Esophagus squamous epithelium (tissue), 5 donors: ENCODE measurements around the gene TMED8. TPM values are rescaled to one million over a fixed set of nuclear protein-coding genes. Genes with fewer than 3 reads are reported as not detected.

Experiments used
- DNase-seq: peaks from one replicate; lab custom pipeline; 2025; lab: John Stamatoyannopoulos, UW
- H3K27ac ChIP-seq, 4 donors: fragments of 200-600 bp; sonication (generic); one replicate each; pipeline ENCODE4 v1.5.1; 2016 to 2019; ENCODE audit warnings: mild to moderate bottlenecking in 1 of 4
- H3K27me3 ChIP-seq, 4 donors: fragments of 200-600 bp; sonication (generic); 1 replicate in 3 of 4; 2 replicates in 1 of 4; pipeline versions ENCODE4 v1.5.1 to v1.6.0; 2017 to 2021; ENCODE audit warnings: antibody characterized with exemption in 1 of 4
- H3K36me3 ChIP-seq, 3 donors: fragments of 200-600 bp; sonication (generic); one replicate each; pipeline ENCODE4 v1.5.1; 2016 to 2019
- H3K4me1 ChIP-seq, 3 donors: fragments of 200-600 bp; sonication (generic); one replicate each; pipeline ENCODE4 v1.5.1; 2017 to 2019
- H3K4me3 ChIP-seq, 4 donors: fragments of 200-600 bp; sonication (generic); 1 replicate in 3 of 4; 2 replicates in 1 of 4; pipeline ENCODE4 v1.5.1; 2016 to 2019; ENCODE audit warnings: mild to moderate bottlenecking in 2 of 4, moderate library complexity in 1 of 4
- H3K9me3 ChIP-seq, 3 donors: fragments of 200-600 bp; sonication (generic); one replicate each; pipeline ENCODE4 v1.5.1; 2016 to 2019
- POLR2A ChIP-seq, 4 donors: fragments of 450-650 bp; IDR thresholded peaks; one replicate each; pipeline ENCODE4 v1.6.1; 2017; ENCODE audit warnings: antibody characterized with exemption in 4 of 4, mild to moderate bottlenecking in 4 of 4, moderate library complexity in 3 of 4
- WGBS, 2 donors: methylation state at CpG; one replicate each; pipeline ENCODE4 v1.1.5; 2018; 5-methylcytosine and 5-hydroxymethylcytosine counted together
- intact Hi-C: fragments of 100-400 bp; cut with DNase I; formaldehyde crosslinking; loops from one replicate; pipeline ENCODE4 v1.15.0; 2022
- total RNA-seq, 4 donors: library from RNA; depleted of rRNA; stranded (reverse); fragments of >200 nt; gene quantifications; one replicate each; pipeline ENCODE4 v1.1.0, GENCODE V29; 2016
- TF ChIP-seq, protein P1 (sequence below), 6 experiments: fragments of 450-650 bp in 4 of 6; fragments of 200-600 bp in 2 of 6; sonication (generic) in 2 of 6; IDR thresholded peaks; one replicate each; pipeline ENCODE4 v1.5.1; 2016 to 2019; ENCODE audit warnings: antibody characterized with exemption in 6 of 6, mild to moderate bottlenecking in 4 of 6, moderate library complexity in 4 of 6
- donor health status: DM: yes; HTN: yes; CAD: no.

The TMED8 gene
- total RNA-seq, 4 donors from 2014 or later = 4.4 to 9.3 (median 8.0) TPM

DNA sequence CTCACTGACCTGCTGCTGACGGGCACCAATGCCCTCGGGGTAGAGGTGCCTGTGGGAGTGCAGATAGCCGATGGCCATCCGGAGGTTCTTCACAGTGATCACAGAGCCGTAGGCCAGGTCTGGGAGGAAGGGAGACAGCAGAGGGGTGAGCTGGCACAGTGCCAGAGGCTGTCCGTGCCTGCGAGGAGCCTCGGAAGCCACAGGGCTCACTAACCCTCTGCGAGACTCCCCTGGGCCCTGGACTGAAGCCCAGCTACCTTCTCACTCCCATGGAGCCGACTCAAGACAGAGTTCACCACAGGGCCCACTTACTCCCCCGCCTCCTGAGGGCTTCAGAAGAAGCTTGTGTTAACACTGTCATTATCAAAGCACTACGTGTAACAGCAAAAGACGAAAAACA is 80.7 kb downstream of the TMED8 start:
- Histone ChIP-seq H3K36me3 (peaks cover 0 to 71% (median 14%) of the 10 kb centered on the region in 3 donors), H3K27ac (no peak overlapping the region), H3K9me3 (no peaks in the 10 kb centered on the region), H3K27me3 (no peaks in the 10 kb centered on the region), H3K4me3 (no peak overlapping the region), H3K4me1 (peaks cover 0 to 1% (median 0%) of the 10 kb centered on the region in 3 donors)
- DNase-seq = no peak
- intact Hi-C loops = no loop called here
- WGBS, 2 donors = 78 to 90% methylated on average over 9 of the region's 13 CpGs
- TF ChIP-seq, protein P1, sequence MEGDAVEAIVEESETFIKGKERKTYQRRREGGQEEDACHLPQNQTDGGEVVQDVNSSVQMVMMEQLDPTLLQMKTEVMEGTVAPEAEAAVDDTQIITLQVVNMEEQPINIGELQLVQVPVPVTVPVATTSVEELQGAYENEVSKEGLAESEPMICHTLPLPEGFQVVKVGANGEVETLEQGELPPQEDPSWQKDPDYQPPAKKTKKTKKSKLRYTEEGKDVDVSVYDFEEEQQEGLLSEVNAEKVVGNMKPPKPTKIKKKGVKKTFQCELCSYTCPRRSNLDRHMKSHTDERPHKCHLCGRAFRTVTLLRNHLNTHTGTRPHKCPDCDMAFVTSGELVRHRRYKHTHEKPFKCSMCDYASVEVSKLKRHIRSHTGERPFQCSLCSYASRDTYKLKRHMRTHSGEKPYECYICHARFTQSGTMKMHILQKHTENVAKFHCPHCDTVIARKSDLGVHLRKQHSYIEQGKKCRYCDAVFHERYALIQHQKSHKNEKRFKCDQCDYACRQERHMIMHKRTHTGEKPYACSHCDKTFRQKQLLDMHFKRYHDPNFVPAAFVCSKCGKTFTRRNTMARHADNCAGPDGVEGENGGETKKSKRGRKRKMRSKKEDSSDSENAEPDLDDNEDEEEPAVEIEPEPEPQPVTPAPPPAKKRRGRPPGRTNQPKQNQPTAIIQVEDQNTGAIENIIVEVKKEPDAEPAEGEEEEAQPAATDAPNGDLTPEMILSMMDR (IDR thresholded peaks at IDR 0.05) = no peak
- TF ChIP-seq POLR2A (IDR thresholded peaks at IDR 0.05) = no peak

DNA sequence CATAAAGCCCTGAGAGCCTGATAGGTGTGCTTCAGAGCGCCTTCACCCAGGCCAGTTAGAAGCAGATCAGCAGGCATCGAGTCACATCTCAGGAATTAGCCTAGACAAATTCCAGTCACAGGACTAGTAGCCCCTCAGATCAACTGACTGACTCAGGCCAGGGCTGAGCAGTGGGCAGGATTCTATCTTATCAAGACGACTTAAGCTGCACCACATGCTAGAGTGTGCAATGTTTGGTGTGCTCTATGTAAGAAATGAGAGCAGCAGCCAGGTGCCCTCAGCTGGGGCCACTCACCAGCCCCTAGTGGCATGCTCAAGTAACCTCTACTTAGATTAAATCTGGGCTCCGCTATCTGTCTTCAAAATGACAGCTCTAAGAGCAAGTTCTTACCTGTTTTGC is 86.2 kb downstream of the TMED8 start:
- Histone ChIP-seq H3K4me3 (no peak overlapping the region), H3K4me1 (no peaks in the 10 kb centered on the region), H3K9me3 (no peaks in the 10 kb centered on the region), H3K27me3 (no peaks in the 10 kb centered on the region), H3K36me3 (peaks cover 3 to 73% (median 5%) of the 10 kb centered on the region in 3 donors), H3K27ac (no peak overlapping the region)
- DNase-seq = no peak
- 67 to 90% methylated on average over 3 to 4 of the region's 4 CpGs for WGBS, 2 donors
- TF ChIP-seq POLR2A (IDR thresholded peaks at IDR 0.05) = no peak
- TF ChIP-seq, protein P1 (IDR thresholded peaks at IDR 0.05) = no peak
- intact Hi-C loops = no loop called here

DNA sequence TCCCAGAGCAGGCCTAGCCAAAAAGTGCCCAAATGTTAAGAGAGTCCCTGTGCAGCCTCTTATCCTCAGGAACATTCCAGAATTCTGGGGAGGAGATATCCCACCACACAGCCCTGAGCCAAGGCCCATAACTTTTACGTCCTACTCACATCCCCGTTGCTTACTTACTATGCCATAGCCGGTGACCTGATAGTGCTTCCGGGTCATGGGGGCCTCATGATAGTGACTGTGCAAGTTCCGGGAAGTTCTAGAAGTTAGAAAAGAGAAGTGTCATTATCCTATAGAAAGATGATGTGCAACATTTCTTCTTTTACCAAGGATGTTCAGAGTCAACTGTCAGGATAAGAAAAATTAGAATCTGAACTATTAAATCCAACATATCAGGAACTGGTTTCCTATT is 90.3 kb downstream of the TMED8 start:
- Histone ChIP-seq H3K36me3 (peaks cover 5 to 91% (median 10%) of the 10 kb centered on the region in 3 donors), H3K27me3 (no peaks in the 10 kb centered on the region)

More for the DNA sequence above, 90.3 kb downstream of the TMED8 start:
- DNase-seq = no peak
- Histone ChIP-seq H3K4me3 (no peak overlapping the region), H3K4me1 (no peaks in the 10 kb centered on the region), H3K27ac (no peak overlapping the region), H3K9me3 (no peaks in the 10 kb centered on the region)
- intact Hi-C loops = no loop called here
- WGBS, 2 donors = 89 to 96% methylated on average over 4 to 5 of the region's 5 CpGs
- TF ChIP-seq POLR2A (IDR thresholded peaks at IDR 0.05) = no peak
- TF ChIP-seq, protein P1 (IDR thresholded peaks at IDR 0.05) = no peak

Other genes with a start within 250 kb of the TMED8 start
- not detected for gene ZDHHC22, start 235.3 kb downstream of the TMED8 start, total RNA-seq
- 10 to 100 TPM in 1 of 4 donors, 1 to 10 TPM in 3; 5.2 to 18.6 (median 9.8) TPM for gene TMEM63C, start 195.3 kb downstream of the TMED8 start, total RNA-seq
- gene NGB, start 105.9 kb downstream of the TMED8 start, total RNA-seq = not detected
- 10 to 100 TPM in 1 of 4 donors, 1 to 10 TPM in 3; 7.3 to 16.0 (median 8.4) TPM for gene POMT2, start 56.2 kb downstream of the TMED8 start, total RNA-seq
- gene GSTZ1, start 56.1 kb downstream of the TMED8 start, total RNA-seq = 10 to 100 TPM; 22.0 to 44.4 (median 28.1) TPM
- under 1 TPM; 0.12 to 0.48 (median 0.40) TPM for gene SAMD15, start 285 bp upstream of the TMED8 start, total RNA-seq
- gene NOXRED1, start 46.4 kb upstream of the TMED8 start, total RNA-seq = not detected
- 10 to 100 TPM; 13.2 to 15.3 (median 13.8) TPM for gene VIPAS39, start 80.5 kb upstream of the TMED8 start, total RNA-seq
- 100 to 1,000 TPM in 3 of 4 donors, 10 to 100 TPM in 1; 98.6 to 166 (median 120) TPM for gene AHSA1, start 81.0 kb upstream of the TMED8 start, total RNA-seq
- gene ISM2, start 121.7 kb upstream of the TMED8 start, total RNA-seq = 1 to 10 TPM in 2 of 4 donors, not detected in 2; 1.6 to 1.7 TPM
- 10 to 100 TPM; 35.1 to 50.5 (median 39.9) TPM for gene SPTLC2, start 239.5 kb upstream of the TMED8 start, total RNA-seq